Embryonic facial prominence (tissue), 1 donor: ENCODE results near the gene ANKRD18A.

Experiments used
- DNase-seq: peaks from one replicate; pipeline ENCODE4 v3.0.0-alpha.2; 2016; ENCODE audit errors: extremely low spot score

The ANKRD18A gene

DNA sequence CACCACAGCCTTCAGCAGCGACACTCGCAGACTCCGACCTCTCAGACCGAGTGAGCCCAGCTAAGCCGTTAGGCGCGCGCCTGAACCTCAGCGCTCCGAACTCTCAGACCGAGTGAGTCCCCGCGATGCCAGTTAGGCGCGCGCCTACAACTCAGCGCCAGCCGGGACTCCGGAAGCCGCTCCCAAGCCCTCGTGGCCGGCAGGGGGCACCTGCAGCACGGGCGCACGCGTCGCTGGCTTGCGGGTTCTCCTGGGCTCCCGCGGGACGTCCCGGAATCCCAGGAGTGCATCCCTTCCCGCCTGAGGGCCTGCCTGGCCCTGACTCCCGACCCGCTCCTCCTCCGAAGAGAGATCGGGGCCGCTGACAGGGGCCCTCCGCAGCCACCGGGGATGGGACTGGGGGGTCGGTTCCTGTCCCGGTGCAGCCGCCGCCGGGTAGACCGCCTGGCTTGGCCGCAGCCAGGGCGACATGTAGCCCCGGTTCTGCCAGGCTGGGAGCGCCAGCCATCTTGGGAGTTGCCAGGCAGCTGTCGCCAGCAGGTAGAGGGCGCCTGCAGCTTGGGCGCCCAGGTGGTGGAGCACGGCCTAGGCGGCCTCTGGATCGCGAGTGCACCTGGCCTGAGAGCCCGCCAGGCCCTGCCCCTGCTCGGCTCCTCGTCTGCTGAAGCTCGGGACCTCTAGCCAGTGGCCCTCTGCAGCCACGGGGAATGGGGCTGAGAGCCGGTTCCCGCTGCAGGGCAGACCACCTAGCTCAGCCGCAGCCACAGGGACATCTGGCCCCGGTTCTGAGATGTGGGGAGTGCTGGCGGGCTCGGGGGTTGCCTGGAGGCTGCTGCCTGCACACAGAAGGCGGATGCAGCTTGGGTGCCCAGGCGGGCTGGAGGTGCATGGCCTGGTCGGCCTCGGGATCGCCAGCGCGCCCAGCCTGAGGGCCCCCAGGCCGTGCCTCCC is at the start of gene ANKRD18A:
Gene ANKRD18A (minus strand): TSS at position 114 of the 951 bp plus-strand sequence. CDS start 311 bp downstream, outside the sequence.
- DNase-seq, result peak; percentile 9

GRCh38 chr9:38668791-38669466 is 48.5 kb upstream of the ANKRD18A start:
- DNase-seq, result no peak

- no peak for DNase-seq
Measured at GRCh38 chr9:38662763-38663593, 42.6 kb upstream of the ANKRD18A start.

DNA sequence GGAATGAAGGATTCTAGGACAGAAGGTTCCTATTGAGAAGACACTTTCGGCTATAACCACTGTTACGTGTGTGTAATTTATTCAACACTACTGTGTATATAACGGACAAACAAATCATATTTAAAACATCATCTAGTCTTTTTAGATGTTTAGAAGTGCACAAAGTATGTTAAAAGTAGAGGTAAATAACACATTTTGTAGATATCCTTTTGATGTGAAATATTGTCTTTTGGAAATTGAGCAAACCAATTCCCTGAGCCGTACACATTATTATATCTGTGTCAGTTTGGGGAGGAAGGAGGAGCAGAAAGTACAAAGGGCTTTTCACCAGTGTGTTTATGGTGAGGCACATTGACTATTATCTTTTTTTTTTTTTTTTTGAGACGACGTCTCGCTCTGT is 39.1 kb upstream of the ANKRD18A start:
- DNase-seq, result no peak

GRCh38 chr9:38656896-38657295 is 36.5 kb upstream of the ANKRD18A start:
- DNase-seq, result no peak

- DNase-seq, result no peak
Measured at GRCh38 chr9:38652486-38652885, 32.1 kb upstream of the ANKRD18A start.

DNA sequence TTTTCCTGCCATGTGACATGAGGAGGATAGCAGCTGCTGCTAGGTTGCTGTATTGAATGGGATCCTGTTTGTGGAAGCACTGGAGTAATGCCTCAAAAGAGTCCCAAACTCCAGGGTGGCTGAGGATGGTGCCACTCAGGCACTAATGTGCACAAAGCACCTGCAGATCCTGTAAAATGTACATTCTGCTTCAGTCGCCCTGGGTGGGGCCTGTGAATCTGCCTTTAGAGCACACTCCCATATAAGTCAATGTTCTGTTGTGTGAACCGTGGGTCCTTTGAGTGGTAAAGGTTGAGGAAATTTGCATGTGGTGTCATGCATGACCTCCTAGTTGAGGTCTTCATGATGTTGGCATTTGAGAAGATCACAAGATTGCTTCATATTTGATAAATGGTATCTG is 31.6 kb upstream of the ANKRD18A start:
- DNase-seq, result no peak

DNA sequence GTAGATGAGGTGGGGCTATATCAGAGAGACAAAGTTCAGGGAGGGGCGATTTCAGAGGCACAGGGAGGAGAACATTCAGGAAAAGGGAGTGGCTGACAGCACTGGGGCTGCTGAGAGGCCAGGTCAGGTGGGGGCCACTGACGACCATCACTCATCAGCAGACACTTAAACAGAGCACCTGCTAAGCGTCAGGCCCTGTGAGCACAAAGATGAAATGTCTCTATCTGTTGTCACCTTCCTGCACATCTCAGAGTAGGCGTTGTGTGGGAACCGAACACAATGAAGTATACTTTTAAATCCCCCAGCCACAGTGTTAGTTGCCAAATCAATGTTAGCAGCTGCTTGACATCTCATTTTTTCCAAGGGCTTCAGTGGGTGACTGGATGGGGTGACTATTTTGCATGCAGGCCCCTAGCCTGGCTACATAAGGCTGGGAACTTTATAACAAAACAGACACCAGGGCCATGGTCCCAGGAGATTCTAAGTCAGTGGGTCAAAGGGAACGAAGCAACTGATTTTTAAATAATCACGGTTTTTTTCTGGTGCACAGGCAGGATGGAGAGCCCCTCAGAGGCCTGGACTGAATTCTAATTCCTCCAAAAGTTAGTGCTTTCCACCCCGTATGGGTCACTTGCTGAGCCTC is 31.1 kb upstream of the ANKRD18A start:
- no peak for DNase-seq

DNA sequence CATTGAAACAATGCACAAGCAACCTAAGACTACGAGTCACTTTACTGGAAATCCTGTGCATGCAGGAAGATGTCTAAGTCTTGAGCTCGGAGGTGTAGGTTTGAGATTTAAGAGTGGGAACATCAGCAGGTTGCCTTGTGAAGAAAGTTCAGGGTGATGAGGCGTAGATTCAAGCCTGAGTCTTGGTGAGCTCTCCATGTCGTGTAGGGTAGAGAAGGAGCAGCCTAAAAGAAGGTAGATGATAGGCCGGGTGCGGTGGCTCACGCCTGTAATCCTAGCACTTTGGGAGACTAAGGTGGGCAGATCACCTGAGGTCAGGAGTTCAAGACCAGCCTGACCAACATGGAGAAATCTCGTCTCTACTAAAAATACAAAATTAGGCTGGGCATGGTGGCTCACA is 30.2 kb upstream of the ANKRD18A start:
- DNase-seq, result no peak

GRCh38 chr9:38649731-38650363 is 29.5 kb upstream of the ANKRD18A start:
- no peak for DNase-seq

DNA sequence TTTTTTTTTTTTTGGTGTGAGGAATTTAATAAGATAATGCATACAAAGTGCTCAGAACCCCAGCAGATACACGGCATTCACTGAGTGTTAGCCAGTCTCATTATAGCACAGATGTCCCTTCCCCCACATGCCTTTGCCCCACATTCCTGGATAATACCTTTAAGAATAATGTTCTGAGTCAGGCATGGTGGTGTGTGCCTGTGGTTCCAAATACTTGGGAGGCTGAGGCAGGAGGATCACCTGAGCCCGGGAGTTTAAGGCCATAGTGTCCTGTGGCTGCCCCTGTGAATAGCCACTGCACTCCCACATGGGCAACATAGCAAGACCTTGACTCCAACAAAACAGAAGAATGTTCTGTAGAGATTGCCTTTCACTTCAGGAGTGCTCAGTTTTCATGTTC is 24.2 kb upstream of the ANKRD18A start:
- DNase-seq, result no peak

GRCh38 chr9:38643815-38644173 is 23.4 kb upstream of the ANKRD18A start:
- no peak for DNase-seq

GRCh38 chr9:38642951-38643814 is 22.8 kb upstream of the ANKRD18A start:
- no peak for DNase-seq

- DNase-seq, result peak; percentile 18
Measured at GRCh38 chr9:38641985-38642864, 21.8 kb upstream of the ANKRD18A start.

DNA sequence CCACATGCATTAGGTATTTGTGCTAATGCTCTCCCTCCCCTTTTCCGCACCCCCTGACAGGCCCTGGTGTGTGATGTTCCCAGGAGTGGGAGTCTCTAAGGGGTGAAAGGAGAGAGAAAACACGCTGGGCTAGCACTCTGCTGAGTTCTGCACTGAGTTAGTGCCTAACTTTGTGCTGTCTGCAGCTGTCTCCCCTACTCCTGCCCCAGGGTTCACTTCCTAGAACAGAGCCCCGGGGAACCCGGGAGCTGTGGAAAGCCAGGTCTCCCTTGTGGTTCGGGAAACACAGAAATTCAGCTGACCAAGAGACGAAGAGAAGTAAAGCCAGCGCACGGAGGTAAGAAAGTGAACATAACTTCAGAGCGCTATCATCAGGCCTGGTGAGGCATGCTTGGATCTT is 20.7 kb upstream of the ANKRD18A start:
- no peak for DNase-seq

DNA sequence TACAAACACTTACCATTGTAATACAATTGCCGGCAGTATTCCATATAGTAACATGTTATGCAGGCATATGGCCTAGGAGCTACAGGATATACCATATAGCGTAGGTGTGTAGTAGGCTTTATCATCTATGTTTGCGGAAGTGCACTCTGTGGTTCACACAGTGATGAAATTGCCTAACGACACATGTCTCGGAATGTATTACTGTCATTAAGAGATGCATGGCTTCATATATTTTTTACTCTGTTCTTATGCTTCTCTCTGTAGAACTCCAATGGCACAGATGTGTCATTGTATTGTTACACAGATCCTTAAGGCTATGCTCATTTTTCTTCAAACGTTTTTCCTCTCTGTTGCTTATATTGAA is 19.2 kb upstream of the ANKRD18A start:
- no peak for DNase-seq

- no peak for DNase-seq
Measured at GRCh38 chr9:38638881-38639576, 18.6 kb upstream of the ANKRD18A start.

DNA sequence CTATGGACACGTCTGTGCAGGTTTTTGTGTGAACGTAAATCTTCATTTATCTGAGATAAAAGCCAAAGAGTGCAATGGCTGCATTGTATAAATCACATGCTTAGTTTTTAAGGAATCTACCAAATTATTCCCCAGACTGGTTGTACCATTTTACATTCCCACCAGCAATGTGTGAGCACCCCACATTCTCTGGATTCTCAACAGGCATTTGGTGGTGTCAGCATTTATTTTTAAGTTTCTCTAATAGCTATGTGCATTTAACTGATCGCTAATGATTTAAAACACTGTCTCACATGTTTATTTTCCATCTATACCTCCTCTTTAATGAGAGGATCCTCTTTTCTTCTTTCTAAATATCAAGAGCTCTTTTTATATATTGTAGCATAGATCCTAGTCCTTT is 13.9 kb upstream of the ANKRD18A start:
- no peak for DNase-seq

- no peak for DNase-seq
Measured at GRCh38 chr9:38629511-38629910, 9.1 kb upstream of the ANKRD18A start.
